GM23248 (cell line): ENCODE results near the gene FREM2. TPM values are rescaled to one million over a fixed set of nuclear protein-coding genes. Genes with fewer than 3 reads are reported as not detected.

Source experiments
- DNase-seq: peaks from one replicate; pipeline ENCODE4 v3.0.0-alpha.2; 2015
- H2AFZ ChIP-seq: fragments of 200-600 bp; sonication (generic); 2 replicates; pipeline ENCODE4 v1.6.1; 2016; ENCODE audit warnings: antibody characterized with exemption
- H3F3A ChIP-seq: fragments of 200-600 bp; sonication (generic); 2 replicates; pipeline ENCODE4 v1.6.1; 2016; ENCODE audit warnings: mild to moderate bottlenecking, antibody characterized with exemption, mixed run types; ENCODE audit not compliant: insufficient read depth
- H3K27ac ChIP-seq: fragments of 200-600 bp; sonication (generic); 2 replicates; pipeline ENCODE4 v1.5.1; 2016; ENCODE audit warnings: mild to moderate bottlenecking
- H3K27me3 ChIP-seq: fragments of 200-600 bp; sonication (generic); replicated peaks from 2 replicates; pipeline ENCODE4 v1.6.1; 2016; ENCODE audit warnings: mild to moderate bottlenecking; ENCODE audit not compliant: insufficient read depth
- H3K36me3 ChIP-seq: fragments of 200-600 bp; sonication (generic); 2 replicates; pipeline ENCODE4 v1.6.1; 2016; ENCODE audit warnings: low read depth, mild to moderate bottlenecking
- H3K4me1 ChIP-seq: fragments of 200-600 bp; sonication (generic); 2 replicates; pipeline ENCODE4 v1.6.1; 2016; ENCODE audit warnings: mild to moderate bottlenecking; ENCODE audit not compliant: insufficient read depth
- H3K4me2 ChIP-seq: fragments of 200-600 bp; sonication (generic); one replicate; pipeline ENCODE4 v1.6.1; 2016; ENCODE audit warnings: mild to moderate bottlenecking; ENCODE audit not compliant: unreplicated experiment
- H3K4me3 ChIP-seq: fragments of 200-600 bp; sonication (generic); 2 replicates; pipeline ENCODE4 v1.5.1; 2016; ENCODE audit warnings: mild to moderate bottlenecking
- H3K79me2 ChIP-seq: fragments of 200-600 bp; sonication (generic); 2 replicates; pipeline ENCODE4 v1.6.1; 2016; ENCODE audit warnings: mild to moderate bottlenecking; ENCODE audit not compliant: insufficient read depth
- H3K9ac ChIP-seq: fragments of 200-600 bp; sonication (generic); 2 replicates; pipeline ENCODE4 v1.6.1; 2016; ENCODE audit warnings: mild to moderate bottlenecking
- H3K9me2 ChIP-seq: fragments of 200-600 bp; sonication (generic); 2 replicates; pipeline ENCODE4 v1.6.1; 2016; ENCODE audit warnings: mixed run types, mild to moderate bottlenecking, moderate library complexity; ENCODE audit not compliant: insufficient read depth
- H3K9me3 ChIP-seq: fragments of 200-600 bp; sonication (generic); one replicate; pipeline ENCODE4 v1.6.1; 2017; ENCODE audit warnings: low read depth
- H4K20me1 ChIP-seq: fragments of 200-600 bp; sonication (generic); 2 replicates; pipeline ENCODE4 v1.6.0; 2016; ENCODE audit not compliant: insufficient read depth
- EZH2 ChIP-seq: fragments of 200-600 bp; sonication (generic); IDR thresholded peaks from 2 replicates; pipeline ENCODE4 v1.6.1; 2018; ENCODE audit warnings: antibody characterized with exemption, mild to moderate bottlenecking; ENCODE audit not compliant: insufficient read depth, poor library complexity, severe bottlenecking
- EZH2phosphoT487 ChIP-seq: fragments of 200-600 bp; sonication (generic); IDR thresholded peaks from 2 replicates; pipeline ENCODE4 v1.6.1; 2018; ENCODE audit warnings: antibody characterized with exemption, moderate library complexity, mild to moderate bottlenecking, low read depth; ENCODE audit not compliant: insufficient read depth
- WGBS, 2 experiments: methylation state at CpG; one replicate each; pipeline ENCODE4 v1.1.6; 2015 to 2017; ENCODE audit warnings: low lambda C conversion rate in 2 of 2, low coverage in 1 of 2; ENCODE audit errors: missing lambda C conversion rate in 2 of 2; 5-methylcytosine and 5-hydroxymethylcytosine counted together
- in situ Hi-C: fragments of 300-500 bp; cut with MboI; formaldehyde crosslinking; loops from 2 replicates; pipeline ENCODE4 v1.15.0; 2020
- polyA plus RNA-seq: library from polyadenylated mRNA; unstranded; fragments of >200 nt; fragmentation: Nextera tagmentation; extraction: Ambion mirVana; gene quantifications from 2 replicates; pipeline ENCODE4 v1.2.1, GENCODE V29; 2016
- total RNA-seq: library from RNA; depleted of rRNA; stranded (reverse); fragments of >200 nt; shearing (Covaris generic); gene quantifications from 2 replicates; pipeline ENCODE4 v1.2.3, GENCODE V29; 2014; rRNA removed

The FREM2 gene
- total RNA-seq (not detected in 2 replicates), polyA plus RNA-seq (not detected in 2 replicates)

- in situ Hi-C loops: no loop called here
- H3K9me3 ChIP-seq: no peaks in the 10 kb centered on the region
- no peaks in the 10 kb centered on the region for H3K9me2 ChIP-seq
- H3K4me1 ChIP-seq: no peaks in the 10 kb centered on the region
- TF ChIP-seq EZH2 (peak; percentile 63), EZH2phosphoT487 (no peak)
- no peak within 1 kb of the TSS for H3K9ac ChIP-seq
- no peaks in the 10 kb centered on the region for H3K79me2 ChIP-seq
- peak; percentile 33 for DNase-seq
- peak within 1 kb of the TSS; percentile 48 for H2AFZ ChIP-seq
- H4K20me1 ChIP-seq: no peaks in the 10 kb centered on the region
- H3K4me3 ChIP-seq: peak within 1 kb of the TSS; percentile 63
- no peak within 1 kb of the TSS for H3K27ac ChIP-seq
- H3K36me3 ChIP-seq: no peaks in the 10 kb centered on the region
- 1 to 4% methylated on average over 31 to 39 of the region's 40 CpGs for WGBS, 2 experiments
- H3F3A ChIP-seq: no peaks in the 10 kb centered on the region
- peaks cover 54% of the 10 kb centered on the region for H3K27me3 ChIP-seq
- H3K4me2 ChIP-seq: peak within 1 kb of the TSS; percentile 71
Measured at GRCh38 chr13:38686577-38687245, at the start of gene FREM2. TSS of gene FREM2 (plus strand) at chr13:38687077. CDS start at chr13:38687345, 268 bp downstream.

- H3K79me2 ChIP-seq: no peaks in the 10 kb centered on the region
- H2AFZ ChIP-seq: no peak overlapping the region
- WGBS, 2 experiments: 88 to 95% methylated on average over 3 of the region's 3 CpGs
- no peaks in the 10 kb centered on the region for H3K9me3 ChIP-seq
- H3F3A ChIP-seq: no peaks in the 10 kb centered on the region
- in situ Hi-C loops: no loop called here
- H3K9me2 ChIP-seq: no peaks in the 10 kb centered on the region
- H3K36me3 ChIP-seq: no peaks in the 10 kb centered on the region
- H4K20me1 ChIP-seq: no peaks in the 10 kb centered on the region
- TF ChIP-seq EZH2phosphoT487 (no peak), EZH2 (no peak)
- no peak for DNase-seq
- H3K4me1 ChIP-seq: no peaks in the 10 kb centered on the region
- H3K27me3 ChIP-seq: no peaks in the 10 kb centered on the region
- H3K9ac ChIP-seq: no peak overlapping the region
- H3K4me2 ChIP-seq: no peak overlapping the region
- no peak overlapping the region for H3K4me3 ChIP-seq
- no peak overlapping the region for H3K27ac ChIP-seq
Measured at GRCh38 chr13:38637576-38637975, 49.3 kb upstream of the FREM2 start.

- Histone ChIP-seq H3K4me1 (no peaks in the 10 kb centered on the region), H3F3A (no peaks in the 10 kb centered on the region), H3K4me3 (no peak overlapping the region), H3K4me2 (no peak overlapping the region), H3K9me3 (no peaks in the 10 kb centered on the region), H3K9ac (no peak overlapping the region), H4K20me1 (no peaks in the 10 kb centered on the region), H3K27ac (no peak overlapping the region), H2AFZ (no peak overlapping the region), H3K9me2 (no peaks in the 10 kb centered on the region), H3K27me3 (no peaks in the 10 kb centered on the region), H3K79me2 (no peaks in the 10 kb centered on the region), H3K36me3 (no peaks in the 10 kb centered on the region)
- WGBS, 2 experiments: 70 to 71% methylated on average over 5 of the region's 5 CpGs
- in situ Hi-C loops: no loop called here
- peak; percentile 39 for DNase-seq
- TF ChIP-seq EZH2 (no peak), EZH2phosphoT487 (no peak)
Measured at GRCh38 chr13:38641164-38641948, 45.5 kb upstream of the FREM2 start.

GRCh38 chr13:38647312-38647711, 39.6 kb upstream of the FREM2 start:
- Histone ChIP-seq H3K27me3 (no peaks in the 10 kb centered on the region), H3K9me2 (no peaks in the 10 kb centered on the region), H3K27ac (no peak overlapping the region), H3K4me1 (no peaks in the 10 kb centered on the region), H3K9ac (no peak overlapping the region), H3F3A (no peaks in the 10 kb centered on the region), H3K79me2 (no peaks in the 10 kb centered on the region), H4K20me1 (no peaks in the 10 kb centered on the region), H3K9me3 (no peaks in the 10 kb centered on the region), H3K4me2 (no peak overlapping the region), H2AFZ (no peak overlapping the region), H3K4me3 (no peak overlapping the region), H3K36me3 (no peaks in the 10 kb centered on the region)
- in situ Hi-C loops: no loop called here
- TF ChIP-seq EZH2phosphoT487 (no peak), EZH2 (no peak)
- WGBS, 2 experiments: 38 to 52% methylated on average over 1 of the region's 1 CpG
- no peak for DNase-seq
